Astrocyte (in vitro differentiated cells and primary cell): ENCODE results near the gene CEND1. TPM values are rescaled to one million over a fixed set of nuclear protein-coding genes. Genes with fewer than 3 reads are reported as not detected.

Experiments
- DNase-seq: peaks from one replicate; pipeline ENCODE4 v3.0.0-alpha.2; 2010; ENCODE audit warnings: low read depth
- FAIRE-seq: peaks from 2 replicates; lab custom pipeline; 2011; peaks lifted over from hg19 to GRCh38; lab: Jason Lieb, UNC
- H2AFZ ChIP-seq: 2 replicates; pipeline ENCODE4 v1.6.0; 2012; ENCODE audit warnings: low read depth, low read length, inconsistent platforms
- H3K27ac ChIP-seq: 2 replicates; pipeline ENCODE4 v1.5.1; 2011; ENCODE audit warnings: low read depth, low read length, inconsistent platforms
- H3K27me3 ChIP-seq: 2 replicates; pipeline ENCODE4 v1.6.0; 2011; ENCODE audit warnings: low read length, inconsistent platforms; ENCODE audit not compliant: insufficient read depth
- H3K36me3 ChIP-seq: 2 replicates; pipeline ENCODE4 v1.5.1; 2011; ENCODE audit warnings: low read length, inconsistent platforms; ENCODE audit not compliant: insufficient read depth
- H3K4me1 ChIP-seq: 2 replicates; pipeline ENCODE4 v1.5.1; 2011; ENCODE audit warnings: low read length, inconsistent platforms; ENCODE audit not compliant: insufficient read depth
- H3K4me2 ChIP-seq: 2 replicates; pipeline ENCODE4 v1.6.0; 2012; ENCODE audit warnings: low read length, inconsistent platforms
- H3K4me3 ChIP-seq: 2 replicates; pipeline ENCODE4 v1.5.1; 2011; ENCODE audit warnings: low read depth, mild to moderate bottlenecking, low read length, inconsistent platforms; ENCODE audit not compliant: insufficient read depth
- H3K79me2 ChIP-seq: 2 replicates; pipeline ENCODE4 v1.6.0; 2012; ENCODE audit warnings: mild to moderate bottlenecking, low read length, inconsistent platforms; ENCODE audit not compliant: insufficient read depth
- H3K9ac ChIP-seq: 2 replicates; pipeline ENCODE4 v1.6.0; 2012; ENCODE audit warnings: mild to moderate bottlenecking, low read length, inconsistent platforms
- H3K9me3 ChIP-seq: 2 replicates; pipeline ENCODE4 v1.5.1; 2012; ENCODE audit warnings: low read depth, mild to moderate bottlenecking, low read length, inconsistent platforms; ENCODE audit not compliant: insufficient read depth
- H4K20me1 ChIP-seq: 2 replicates; pipeline ENCODE4 v1.6.0; 2012; ENCODE audit warnings: low read length, inconsistent platforms; ENCODE audit not compliant: insufficient read depth
- H3K27ac Mint-ChIP-seq: one replicate; pipeline ENCODE4 v1.8.0; 2021; ENCODE audit warnings: mild to moderate bottlenecking, mixed read lengths; ENCODE audit not compliant: unreplicated experiment
- H3K27me3 Mint-ChIP-seq: one replicate; pipeline ENCODE4 v1.8.0; 2021; ENCODE audit warnings: low read depth, mixed read lengths; ENCODE audit not compliant: unreplicated experiment
- H3K36me3 Mint-ChIP-seq: one replicate; pipeline ENCODE4 v1.8.0; 2021; ENCODE audit warnings: low read depth, mixed read lengths; ENCODE audit not compliant: unreplicated experiment
- H3K4me1 Mint-ChIP-seq: one replicate; pipeline ENCODE4 v1.8.0; 2021; ENCODE audit warnings: low read depth, mixed read lengths; ENCODE audit not compliant: unreplicated experiment
- H3K4me3 Mint-ChIP-seq: one replicate; pipeline ENCODE4 v1.8.0; 2021; ENCODE audit warnings: mild to moderate bottlenecking, moderate library complexity, mixed read lengths; ENCODE audit not compliant: unreplicated experiment
- H3K9me3 Mint-ChIP-seq: one replicate; pipeline ENCODE4 v1.8.0; 2021; ENCODE audit warnings: mild to moderate bottlenecking, mixed read lengths; ENCODE audit not compliant: unreplicated experiment
- EZH2 ChIP-seq: IDR thresholded peaks from 2 replicates; pipeline ENCODE4 v1.6.1; 2012; ENCODE audit warnings: mild to moderate bottlenecking, low read length, inconsistent platforms; ENCODE audit not compliant: insufficient read depth
- total RNA-seq: library from RNA; stranded (reverse); gene quantifications from 2 replicates; pipeline ENCODE4 v1.2.1, GENCODE V29; 2021
- TF ChIP-seq, protein P1 (sequence below): IDR thresholded peaks from 2 replicates; pipeline ENCODE4 v1.5.1; 2011; ENCODE audit warnings: low read depth, mild to moderate bottlenecking, inconsistent platforms, low read length, moderate library complexity; ENCODE audit not compliant: insufficient read depth

Gene CEND1
- total RNA-seq, 1 donor from 2014 or later, result 0.59 TPM

DNA sequence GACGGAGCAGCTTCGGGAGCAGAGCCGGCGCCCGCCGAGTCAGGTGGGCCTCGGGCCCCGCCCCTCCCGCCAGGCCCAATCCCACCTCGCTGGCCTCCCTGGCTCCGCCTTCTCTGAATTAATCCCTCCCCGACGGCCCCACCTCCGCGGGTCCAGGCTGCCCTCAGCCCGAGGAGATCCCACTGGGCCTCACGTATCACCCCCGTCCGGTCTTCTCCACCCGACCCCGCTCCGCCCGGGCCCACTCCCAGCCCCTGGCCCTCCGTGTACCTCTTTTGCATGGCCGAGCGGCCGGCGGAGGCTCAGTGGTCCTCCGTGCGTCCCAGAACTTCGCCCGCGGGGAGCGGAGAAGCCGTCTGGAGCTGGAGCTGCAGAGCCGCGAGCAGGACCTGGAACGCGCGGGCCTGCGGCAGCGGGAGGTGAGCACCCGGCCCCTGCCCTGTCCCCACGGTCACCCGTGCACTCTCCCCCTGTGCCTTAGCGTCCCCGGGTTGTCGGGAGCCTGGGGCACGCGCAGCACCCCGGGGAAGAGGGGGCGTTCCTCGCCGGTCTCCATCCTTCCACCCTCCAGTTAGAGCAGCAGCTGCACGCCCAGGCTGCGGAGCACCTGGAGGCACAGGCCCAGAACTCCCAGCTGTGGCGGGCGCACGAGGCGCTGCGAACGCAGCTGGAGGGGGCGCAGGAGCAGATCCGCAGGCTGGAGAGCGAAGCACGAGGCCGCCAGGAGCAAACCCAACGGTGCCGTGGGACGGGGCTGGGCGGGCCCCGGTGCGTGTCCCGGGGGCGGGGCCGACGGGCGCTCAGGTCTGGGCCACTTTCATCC lies 40.6 kb upstream of the CEND1 start:
- peaks cover 30% of the 10 kb centered on the region for H3K79me2 ChIP-seq
- no peaks in the 10 kb centered on the region for H3K27me3 ChIP-seq
- Mint-ChIP-seq H3K4me3 (peak overlapping the region; percentile 50), H3K36me3 (no peaks in the 10 kb centered on the region), H3K9me3 (no peaks in the 10 kb centered on the region), H3K4me1 (peaks cover 11% of the 10 kb centered on the region), H3K27me3 (peaks cover 9% of the 10 kb centered on the region), H3K27ac (no peak overlapping the region)
- no peak for DNase-seq
- no peaks in the 10 kb centered on the region for H3K9me3 ChIP-seq
- H3K4me2 ChIP-seq, result peak overlapping the region; percentile 96
- no peaks in the 10 kb centered on the region for H3K36me3 ChIP-seq
- peaks cover 45% of the 10 kb centered on the region for H4K20me1 ChIP-seq
- peak overlapping the region; percentile 41 for H3K4me3 ChIP-seq
- peaks cover 58% of the 10 kb centered on the region for H3K4me1 ChIP-seq
- no peak overlapping the region for H3K9ac ChIP-seq
- no peak overlapping the region for H3K27ac ChIP-seq
- FAIRE-seq, result no peak
- peak overlapping the region; percentile 60 for H2AFZ ChIP-seq
- TF ChIP-seq EZH2, result peak; percentile 30
- TF ChIP-seq, protein P1, sequence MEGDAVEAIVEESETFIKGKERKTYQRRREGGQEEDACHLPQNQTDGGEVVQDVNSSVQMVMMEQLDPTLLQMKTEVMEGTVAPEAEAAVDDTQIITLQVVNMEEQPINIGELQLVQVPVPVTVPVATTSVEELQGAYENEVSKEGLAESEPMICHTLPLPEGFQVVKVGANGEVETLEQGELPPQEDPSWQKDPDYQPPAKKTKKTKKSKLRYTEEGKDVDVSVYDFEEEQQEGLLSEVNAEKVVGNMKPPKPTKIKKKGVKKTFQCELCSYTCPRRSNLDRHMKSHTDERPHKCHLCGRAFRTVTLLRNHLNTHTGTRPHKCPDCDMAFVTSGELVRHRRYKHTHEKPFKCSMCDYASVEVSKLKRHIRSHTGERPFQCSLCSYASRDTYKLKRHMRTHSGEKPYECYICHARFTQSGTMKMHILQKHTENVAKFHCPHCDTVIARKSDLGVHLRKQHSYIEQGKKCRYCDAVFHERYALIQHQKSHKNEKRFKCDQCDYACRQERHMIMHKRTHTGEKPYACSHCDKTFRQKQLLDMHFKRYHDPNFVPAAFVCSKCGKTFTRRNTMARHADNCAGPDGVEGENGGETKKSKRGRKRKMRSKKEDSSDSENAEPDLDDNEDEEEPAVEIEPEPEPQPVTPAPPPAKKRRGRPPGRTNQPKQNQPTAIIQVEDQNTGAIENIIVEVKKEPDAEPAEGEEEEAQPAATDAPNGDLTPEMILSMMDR, result no peak

DNA sequence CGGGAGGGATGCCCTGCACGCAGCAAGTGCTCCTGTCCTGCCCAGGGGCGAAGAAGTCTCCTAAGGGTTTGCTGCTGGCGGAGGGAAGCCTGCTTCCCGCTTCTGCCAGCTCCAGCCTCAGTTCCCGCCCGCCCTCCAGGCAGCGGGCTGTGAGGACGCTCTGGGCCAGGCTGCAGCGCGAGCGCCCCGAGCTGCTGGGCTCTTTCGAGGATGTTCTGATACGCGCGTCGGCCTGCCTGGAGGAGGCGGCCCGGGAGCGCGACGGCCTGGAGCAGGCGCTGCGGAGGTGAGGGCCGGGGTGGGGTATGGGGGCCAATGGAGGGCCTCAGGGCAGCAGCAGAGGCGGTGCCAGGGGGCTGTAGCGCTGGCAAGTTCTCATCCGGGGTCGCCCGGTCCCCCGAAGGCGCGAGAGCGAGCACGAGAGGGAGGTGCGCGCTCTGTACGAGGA lies 40.0 kb upstream of the CEND1 start:
- H3K9me3 ChIP-seq, result no peaks in the 10 kb centered on the region
- no peaks in the 10 kb centered on the region for H3K27me3 ChIP-seq
- H2AFZ ChIP-seq, result peak overlapping the region; percentile 55
- peaks cover 2% of the 10 kb centered on the region for H3K36me3 Mint-ChIP-seq
- TF ChIP-seq EZH2, result no peak
- TF ChIP-seq, protein P1, result no peak
- peaks cover 11% of the 10 kb centered on the region for H3K27me3 Mint-ChIP-seq
- H4K20me1 ChIP-seq, result peaks cover 46% of the 10 kb centered on the region
- FAIRE-seq (no peak), DNase-seq (no peak)
- peak overlapping the region; percentile 96 for H3K4me2 ChIP-seq
- no peak overlapping the region for H3K4me3 Mint-ChIP-seq
- no peaks in the 10 kb centered on the region for H3K9me3 Mint-ChIP-seq
- peaks cover 53% of the 10 kb centered on the region for H3K4me1 ChIP-seq
- peak overlapping the region; percentile 41 for H3K4me3 ChIP-seq
- no peak overlapping the region for H3K27ac Mint-ChIP-seq
- H3K9ac ChIP-seq, result peak overlapping the region; percentile 19
- H3K79me2 ChIP-seq, result peaks cover 24% of the 10 kb centered on the region
- H3K27ac ChIP-seq, result no peak overlapping the region
- peaks cover 11% of the 10 kb centered on the region for H3K4me1 Mint-ChIP-seq
- H3K36me3 ChIP-seq, result no peaks in the 10 kb centered on the region
